GM23338 (cell line): ENCODE measurements around the gene NPY1R. TPM values are rescaled to one million over a fixed set of nuclear protein-coding genes. Genes with fewer than 3 reads are reported as not detected.

Experiments used
- ATAC-seq: fragments of 200-7000 bp; cut with Tn5 transposase; 3 replicates; pipeline ENCODE4 v1.9.1; 2020
- DNase-seq: peaks from one replicate; pipeline ENCODE4 v3.0.0-alpha.2; 2015; ENCODE audit warnings: low spot score
- H2AFZ ChIP-seq: fragments of 200-600 bp; sonication (generic); 2 replicates; pipeline ENCODE4 v1.8.0; 2016; ENCODE audit warnings: antibody characterized with exemption, mild to moderate bottlenecking, moderate library complexity
- H3F3A ChIP-seq: fragments of 200-600 bp; sonication (generic); replicated peaks from 2 replicates; pipeline ENCODE4 v1.8.0; 2017; ENCODE audit warnings: antibody characterized with exemption, mixed run types, low read depth
- H3K27ac ChIP-seq: fragments of 200-600 bp; sonication (generic); 2 replicates; pipeline ENCODE4 v1.6.1; 2016; ENCODE audit warnings: low read depth
- H3K27me3 ChIP-seq: fragments of 200-600 bp; sonication (generic); 2 replicates; pipeline ENCODE4 v1.8.0; 2016; ENCODE audit warnings: mild to moderate bottlenecking, mixed run types, moderate library complexity; ENCODE audit not compliant: insufficient read depth
- H3K36me3 ChIP-seq: fragments of 200-600 bp; sonication (generic); 2 replicates; pipeline ENCODE4 v1.8.0; 2016; ENCODE audit warnings: mild to moderate bottlenecking; ENCODE audit not compliant: insufficient read depth
- H3K4me1 ChIP-seq: fragments of 200-600 bp; sonication (generic); 2 replicates; pipeline ENCODE4 v1.8.0; 2016; ENCODE audit warnings: mild to moderate bottlenecking, moderate library complexity; ENCODE audit not compliant: insufficient read depth
- H3K4me2 ChIP-seq: fragments of 200-600 bp; sonication (generic); 2 replicates; pipeline ENCODE4 v1.7.1; 2017; ENCODE audit warnings: mixed run types
- H3K4me3 ChIP-seq: fragments of 200-600 bp; sonication (generic); 2 replicates; pipeline ENCODE4 v1.6.1; 2016; ENCODE audit warnings: mixed run types
- H3K79me2 ChIP-seq: fragments of 200-600 bp; sonication (generic); replicated peaks from 2 replicates; pipeline ENCODE4 v1.8.0; 2017; ENCODE audit warnings: mild to moderate bottlenecking; ENCODE audit not compliant: insufficient read depth
- H3K9me2 ChIP-seq: fragments of 200-600 bp; sonication (generic); 2 replicates; pipeline ENCODE4 v1.8.0; 2017; ENCODE audit not compliant: insufficient read depth
- H4K20me1 ChIP-seq: fragments of 200-600 bp; sonication (generic); replicated peaks from 2 replicates; pipeline ENCODE4 v1.8.0; 2017; ENCODE audit warnings: mild to moderate bottlenecking; ENCODE audit not compliant: insufficient read depth
- H3K27ac Mint-ChIP-seq: 2 replicates; pipeline ENCODE4 v1.8.0; 2020; ENCODE audit warnings: inconsistent platforms, mild to moderate bottlenecking, moderate library complexity, mixed read lengths
- H3K27me3 Mint-ChIP-seq: 3 replicates; pipeline ENCODE4 v1.8.0; 2022; ENCODE audit warnings: low read depth, mild to moderate bottlenecking, moderate library complexity, mixed read lengths, inconsistent platforms; ENCODE audit not compliant: insufficient read depth, poor library complexity
- H3K36me3 Mint-ChIP-seq: 3 replicates; pipeline ENCODE4 v1.8.0; 2021; ENCODE audit warnings: low read depth, mild to moderate bottlenecking, inconsistent platforms, moderate library complexity, mixed read lengths
- H3K4me1 Mint-ChIP-seq: 3 replicates; pipeline ENCODE4 v1.8.0; 2020; ENCODE audit warnings: mild to moderate bottlenecking, inconsistent platforms, mixed read lengths
- H3K4me3 Mint-ChIP-seq: 3 replicates; pipeline ENCODE4 v1.8.0; 2021; ENCODE audit warnings: moderate library complexity, mild to moderate bottlenecking, inconsistent platforms, mixed read lengths
- H3K9me3 Mint-ChIP-seq: 3 replicates; pipeline ENCODE4 v1.8.0; 2020; ENCODE audit warnings: moderate library complexity, mild to moderate bottlenecking, inconsistent platforms, mixed read lengths
- CREB1 ChIP-seq: fragments of 250-450 bp; sonication (Bioruptor Pico); IDR thresholded peaks from 2 replicates; pipeline ENCODE4 v1.5.0; 2020; ENCODE audit warnings: low read depth, mild to moderate bottlenecking, moderate library complexity
- CTCF ChIP-seq, 2 experiments: fragments of 200-600 bp in 1 of 2; sonication (generic) in 1 of 2; conservative IDR thresholded peaks; 2 replicates each; pipeline versions ENCODE4 v1.5.1 to v1.6.1; 2016 to 2017; ENCODE audit warnings: antibody characterized with exemption in 2 of 2, low read depth in 2 of 2, mild to moderate bottlenecking in 2 of 2, moderate library complexity in 1 of 2
- ETS1 ChIP-seq: IDR thresholded peaks from 2 replicates; pipeline ENCODE4 v1.6.1; 2016; ENCODE audit warnings: antibody characterized with exemption
- EZH2 ChIP-seq: fragments of 200-600 bp; sonication (generic); IDR thresholded peaks from one replicate; pipeline ENCODE4 v1.8.0; 2017; ENCODE audit warnings: antibody characterized with exemption, mild to moderate bottlenecking, low read depth; ENCODE audit not compliant: unreplicated experiment
- EZH2phosphoT487 ChIP-seq: fragments of 200-600 bp; sonication (generic); IDR thresholded peaks from one replicate; pipeline ENCODE4 v1.8.1; 2018; ENCODE audit warnings: antibody characterized with exemption; ENCODE audit not compliant: unreplicated experiment
- JUNB ChIP-seq: IDR thresholded peaks from one replicate; pipeline ENCODE4 v1.6.1; 2016; ENCODE audit warnings: antibody characterized with exemption; ENCODE audit not compliant: unreplicated experiment
- NANOG ChIP-seq: IDR thresholded peaks from 2 replicates; pipeline ENCODE4 v1.6.1; 2016; ENCODE audit warnings: antibody characterized with exemption, borderline replicate concordance
- POLR2AphosphoS5 ChIP-seq: IDR thresholded peaks from 2 replicates; pipeline ENCODE4 v1.6.1; 2016; ENCODE audit warnings: antibody characterized with exemption, low read depth
- REST ChIP-seq: IDR thresholded peaks from one replicate; pipeline ENCODE4 v1.6.1; 2018; ENCODE audit warnings: antibody characterized with exemption; ENCODE audit not compliant: unreplicated experiment
- STAT1 ChIP-seq: IDR thresholded peaks from one replicate; pipeline ENCODE4 v1.6.1; 2016; ENCODE audit warnings: antibody characterized with exemption; ENCODE audit not compliant: unreplicated experiment
- ZNF114 ChIP-seq: fragments of 250-450 bp; sonication (Bioruptor Pico); IDR thresholded peaks from 2 replicates; pipeline ENCODE4 v1.5.0; 2020; ENCODE audit warnings: mild to moderate bottlenecking, moderate library complexity
- ZNF331 ChIP-seq: fragments of 250-450 bp; sonication (Bioruptor Pico); IDR thresholded peaks from 2 replicates; pipeline ENCODE4 v1.5.0; 2020; ENCODE audit warnings: low read depth, mild to moderate bottlenecking, moderate library complexity
- ZNF462 ChIP-seq: fragments of 250-450 bp; sonication (Bioruptor Pico); IDR thresholded peaks from 2 replicates; pipeline ENCODE4 v1.5.0; 2020; ENCODE audit warnings: mild to moderate bottlenecking, moderate library complexity
- polyA plus RNA-seq: library from polyadenylated mRNA; unstranded; fragments of >200 nt; fragmentation: Nextera tagmentation; extraction: Ambion mirVana; gene quantifications from 2 replicates; pipeline ENCODE4 v1.2.1, GENCODE V29; 2016
- total RNA-seq: library from RNA; depleted of rRNA; stranded (reverse); fragments of >200 nt; shearing (Covaris generic); gene quantifications from 2 replicates; pipeline ENCODE4 v1.2.3, GENCODE V29; 2014

NPY1R gene
- total and polyA plus RNA-seq, 2 experiments from 2014 or later: 3.1 to 7.4 TPM

- no peaks in the 10 kb centered on the region for H3K27me3 ChIP-seq
- no peak for TF ChIP-seq ZNF114 (CRISPR knock-in tag)
- no peak for TF ChIP-seq REST
- TF ChIP-seq POLR2AphosphoS5: no peak
- no peak for TF ChIP-seq ZNF462 (CRISPR knock-in tag)
- TF ChIP-seq CTCF (conservative IDR thresholded peaks at IDR 0.05; ENCODE audit: low read depth in 2 of 2): no peak
- no peak for TF ChIP-seq EZH2
- no peak for TF ChIP-seq ZNF331 (CRISPR knock-in tag)
- no peak for TF ChIP-seq EZH2phosphoT487
- no peak for TF ChIP-seq JUNB
- TF ChIP-seq STAT1: no peak
- no peak for TF ChIP-seq ETS1
- no peak for TF ChIP-seq CREB1 (CRISPR knock-in tag)
- no peak for TF ChIP-seq NANOG
- Mint-ChIP-seq H3K9me3 (no peaks in the 10 kb centered on the region), H3K4me3 (no peak overlapping the region), H3K27ac (no peak overlapping the region), H3K27me3 (no peaks in the 10 kb centered on the region), H3K36me3 (no peaks in the 10 kb centered on the region), H3K4me1 (peaks cover 4% of the 10 kb centered on the region)
- H3F3A ChIP-seq: no peaks in the 10 kb centered on the region
- no peak for DNase-seq
- no peak for ATAC-seq
- H3K36me3 ChIP-seq: no peaks in the 10 kb centered on the region
- H3K4me3 ChIP-seq: no peak overlapping the region
- no peak overlapping the region for H3K27ac ChIP-seq
- H4K20me1 ChIP-seq: no peaks in the 10 kb centered on the region
- H3K4me1 ChIP-seq: no peaks in the 10 kb centered on the region
- H3K4me2 ChIP-seq: no peak overlapping the region
- H2AFZ ChIP-seq: no peak overlapping the region
- no peaks in the 10 kb centered on the region for H3K9me2 ChIP-seq
- H3K79me2 ChIP-seq: no peaks in the 10 kb centered on the region
Observed at GRCh38 chr4:163279713-163280112, 52.7 kb downstream of the NPY1R start.
